Measurements from ENCODE around the gene GALC. TPM values are rescaled to one million over a fixed set of nuclear protein-coding genes. Genes with fewer than 3 reads are reported as not detected.

The GALC gene
- total RNA-seq, 1 donor from 2014 or later = 17.0 TPM

GRCh38 chr14:87966816-87967215 lies 26.2 kb downstream of the GALC start:
- intact Hi-C loops (cut with micrococcal nuclease) = no loop called here

- intact Hi-C loops (cut with micrococcal nuclease) = no loop called here
Observed at GRCh38 chr14:87961246-87961645, 31.7 kb downstream of the GALC start.

GRCh38 chr14:87960013-87960787 lies 32.8 kb downstream of the GALC start:
- intact Hi-C loops (cut with micrococcal nuclease) = no loop called here

- intact Hi-C loops (cut with micrococcal nuclease) = no loop called here
Observed at GRCh38 chr14:87955501-87955900, 37.5 kb downstream of the GALC start.

GRCh38 chr14:87952307-87953094 lies 40.5 kb downstream of the GALC start:
- intact Hi-C loops (cut with micrococcal nuclease) = loop anchor here (1.0 to 2.0 kb wide), 2 partner anchors 40 to 54 kb away; partner anchors contain the start of gene GALC

GRCh38 chr14:87944987-87945604 lies 47.9 kb downstream of the GALC start:
- intact Hi-C loops (cut with micrococcal nuclease) = loop anchor here (1.0 to 10.0 kb wide), 5 partner anchors 48 to 610 kb away; partner anchors contain the start of genes GALC, PTPN21 and SPATA7

- intact Hi-C loops (cut with micrococcal nuclease) = loop anchor here (10.0 kb wide), 2 partner anchors 444 to 614 kb away; partner anchors contain the start of genes PTPN21 and SPATA7
Observed at GRCh38 chr14:87940894-87941293, 52.1 kb downstream of the GALC start.

- intact Hi-C loops (cut with micrococcal nuclease) = loop anchor here (10.0 kb wide), 2 partner anchors 444 to 614 kb away; partner anchors contain the start of genes PTPN21 and SPATA7
Observed at GRCh38 chr14:87940382-87940781, 52.6 kb downstream of the GALC start.

- intact Hi-C loops (cut with micrococcal nuclease) = no loop called here
Observed at GRCh38 chr14:87935886-87936285, 57.1 kb downstream of the GALC start.

- intact Hi-C loops (cut with micrococcal nuclease) = no loop called here
Observed at GRCh38 chr14:87935081-87935828, 57.7 kb downstream of the GALC start.

- intact Hi-C loops (cut with micrococcal nuclease) = no loop called here
Observed at GRCh38 chr14:87934185-87934584, 58.8 kb downstream of the GALC start.

- intact Hi-C loops (cut with micrococcal nuclease) = no loop called here
Observed at GRCh38 chr14:87916886-87917275, 76.1 kb downstream of the GALC start.

- intact Hi-C loops (cut with micrococcal nuclease) = no loop called here
Observed at GRCh38 chr14:87916103-87916885, 76.7 kb downstream of the GALC start.

GRCh38 chr14:87908550-87908949 lies 84.4 kb downstream of the GALC start:
- intact Hi-C loops (cut with micrococcal nuclease) = no loop called here

- intact Hi-C loops (cut with micrococcal nuclease) = no loop called here
Observed at GRCh38 chr14:87901652-87902051, 91.3 kb downstream of the GALC start.

GRCh38 chr14:87901236-87901635 lies 91.7 kb downstream of the GALC start:
- intact Hi-C loops (cut with micrococcal nuclease) = no loop called here

- intact Hi-C loops (cut with micrococcal nuclease) = no loop called here
Observed at GRCh38 chr14:87899228-87899627, 93.8 kb downstream of the GALC start.

GRCh38 chr14:87898301-87898700 lies 94.7 kb downstream of the GALC start:
- intact Hi-C loops (cut with micrococcal nuclease) = no loop called here

- intact Hi-C loops (cut with micrococcal nuclease) = loop anchor here (1.0 to 2.0 kb wide), 2 partner anchors 91 to 152 kb away; no protein-coding TSS in a partner anchor
Observed at GRCh38 chr14:87896393-87897380, 96.3 kb downstream of the GALC start.

All from T-helper 2 cell treated with Interferon-gamma antibody and Interleukin-4, amounts not matched to agents 100 ng/mL and 5 ng/mL, for 36 hours (primary cell).